Lung microvascular endothelial cell (primary cell): ENCODE data around the gene ISYNA1. TPM values are rescaled to one million over a fixed set of nuclear protein-coding genes. Genes with fewer than 3 reads are reported as not detected.

ENCODE experiments used
- DNase-seq, 2 donors: peaks; one replicate each; pipeline versions ENCODE4 v3.0.0 to v3.0.0-alpha.2; 2010; ENCODE audit warnings: low read depth in 2 of 2
- total RNA-seq: library from RNA; depleted of rRNA; stranded (reverse); fragments of >200 nt; gene quantifications from 2 replicates; pipeline ENCODE4 v1.2.1, GENCODE V29; 2014

The ISYNA1 gene
- total RNA-seq, 1 donor from 2014 or later: 26.0 TPM

- no peak for DNase-seq
These were observed 45.0 kb downstream of the ISYNA1 start for GRCh38 chr19:18392926-18393325.

GRCh38 chr19:18392417-18392816 is 45.5 kb downstream of the ISYNA1 start:
- DNase-seq: peak in 1 of 2 donors; percentile 51

GRCh38 chr19:18391509-18392075 is 46.3 kb downstream of the ISYNA1 start:
- DNase-seq: no peak

- DNase-seq: peak in 1 of 2 donors; percentile 73
These were observed 47.6 kb downstream of the ISYNA1 start for GRCh38 chr19:18390065-18390907.

DNA sequence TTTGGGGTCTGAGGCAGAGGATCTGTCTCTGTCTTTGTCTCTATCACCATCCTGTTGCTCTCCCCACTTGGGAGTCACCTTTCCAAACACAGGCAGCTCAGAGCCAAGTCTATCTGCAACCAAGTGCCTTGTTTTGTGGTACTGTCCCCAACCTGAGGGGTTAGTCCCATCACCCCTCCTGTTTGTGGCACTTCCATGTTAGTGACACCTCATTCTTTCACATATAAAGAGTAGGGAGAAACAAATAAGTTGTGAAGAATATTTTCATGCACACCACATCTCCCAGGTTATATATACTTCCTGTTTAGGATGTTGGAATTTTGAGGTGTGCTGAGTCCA is 48.2 kb downstream of the ISYNA1 start:
- no peak for DNase-seq

GRCh38 chr19:18388960-18389725 is 48.8 kb downstream of the ISYNA1 start:
- DNase-seq: peak in 1 of 2 donors; percentile 34

DNA sequence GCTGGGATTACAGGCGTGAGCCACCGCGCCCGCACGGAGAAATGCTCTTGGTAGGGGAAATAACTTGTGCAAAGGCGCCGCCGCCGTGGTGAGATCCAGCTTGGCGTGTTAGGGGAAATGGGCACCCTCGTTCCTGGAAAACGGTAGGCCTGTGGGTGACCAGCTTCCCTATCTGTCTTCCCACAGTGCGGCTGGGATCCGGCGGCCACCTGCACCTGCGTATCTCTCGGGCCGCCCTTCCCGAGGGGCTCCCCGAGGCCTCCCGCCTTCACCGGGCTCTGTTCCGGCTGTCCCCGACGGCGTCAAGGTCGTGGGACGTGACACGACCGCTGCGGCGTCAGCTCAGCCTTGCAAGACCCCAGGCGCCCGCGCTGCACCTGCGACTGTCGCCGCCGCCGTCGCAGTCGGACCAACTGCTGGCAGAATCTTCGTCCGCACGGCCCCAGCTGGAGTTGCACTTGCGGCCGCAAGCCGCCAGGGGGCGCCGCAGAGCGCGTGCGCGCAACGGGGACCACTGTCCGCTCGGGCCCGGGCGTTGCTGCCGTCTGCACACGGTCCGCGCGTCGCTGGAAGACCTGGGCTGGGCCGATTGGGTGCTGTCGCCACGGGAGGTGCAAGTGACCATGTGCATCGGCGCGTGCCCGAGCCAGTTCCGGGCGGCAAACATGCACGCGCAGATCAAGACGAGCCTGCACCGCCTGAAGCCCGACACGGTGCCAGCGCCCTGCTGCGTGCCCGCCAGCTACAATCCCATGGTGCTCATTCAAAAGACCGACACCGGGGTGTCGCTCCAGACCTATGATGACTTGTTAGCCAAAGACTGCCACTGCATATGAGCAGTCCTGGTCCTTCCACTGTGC is 49.6 kb downstream of the ISYNA1 start:
- DNase-seq: peak; percentile 70 to 81

DNA sequence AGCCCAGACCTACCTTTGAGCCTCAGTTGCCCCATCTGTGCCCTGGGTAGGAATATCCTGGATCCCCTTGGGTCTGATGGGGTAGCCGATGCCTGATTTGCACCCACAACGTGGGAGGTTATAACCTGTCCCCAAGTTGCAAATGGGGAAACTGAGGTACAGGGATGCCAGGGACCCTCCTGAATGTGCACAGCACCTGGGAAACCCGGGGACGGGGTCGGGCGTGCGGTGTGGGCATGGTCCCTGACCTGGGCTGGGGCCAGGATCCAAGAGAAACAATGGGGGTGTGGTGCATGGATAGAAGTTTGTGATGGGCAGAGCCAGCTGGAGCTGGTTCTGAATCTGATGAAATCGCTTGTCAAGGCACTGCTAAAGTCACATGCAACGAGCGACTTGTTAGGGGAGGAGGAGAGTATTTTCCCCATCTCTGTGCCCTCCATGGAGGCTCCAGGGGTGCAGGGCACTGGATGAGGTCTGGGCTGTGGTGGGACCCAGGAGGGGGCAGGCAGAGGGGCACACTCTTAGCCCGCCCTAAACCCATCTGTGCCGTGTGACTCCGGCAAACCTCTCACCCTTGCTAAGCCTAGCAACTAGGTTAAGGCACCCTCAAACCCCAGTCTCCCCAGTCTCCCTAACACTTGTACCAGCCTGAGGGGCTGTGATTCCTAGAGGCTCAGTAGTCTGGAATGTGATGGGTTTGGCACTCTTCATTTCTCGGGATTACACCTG is 51.2 kb downstream of the ISYNA1 start:
- DNase-seq: peak; percentile 34 to 54

DNA sequence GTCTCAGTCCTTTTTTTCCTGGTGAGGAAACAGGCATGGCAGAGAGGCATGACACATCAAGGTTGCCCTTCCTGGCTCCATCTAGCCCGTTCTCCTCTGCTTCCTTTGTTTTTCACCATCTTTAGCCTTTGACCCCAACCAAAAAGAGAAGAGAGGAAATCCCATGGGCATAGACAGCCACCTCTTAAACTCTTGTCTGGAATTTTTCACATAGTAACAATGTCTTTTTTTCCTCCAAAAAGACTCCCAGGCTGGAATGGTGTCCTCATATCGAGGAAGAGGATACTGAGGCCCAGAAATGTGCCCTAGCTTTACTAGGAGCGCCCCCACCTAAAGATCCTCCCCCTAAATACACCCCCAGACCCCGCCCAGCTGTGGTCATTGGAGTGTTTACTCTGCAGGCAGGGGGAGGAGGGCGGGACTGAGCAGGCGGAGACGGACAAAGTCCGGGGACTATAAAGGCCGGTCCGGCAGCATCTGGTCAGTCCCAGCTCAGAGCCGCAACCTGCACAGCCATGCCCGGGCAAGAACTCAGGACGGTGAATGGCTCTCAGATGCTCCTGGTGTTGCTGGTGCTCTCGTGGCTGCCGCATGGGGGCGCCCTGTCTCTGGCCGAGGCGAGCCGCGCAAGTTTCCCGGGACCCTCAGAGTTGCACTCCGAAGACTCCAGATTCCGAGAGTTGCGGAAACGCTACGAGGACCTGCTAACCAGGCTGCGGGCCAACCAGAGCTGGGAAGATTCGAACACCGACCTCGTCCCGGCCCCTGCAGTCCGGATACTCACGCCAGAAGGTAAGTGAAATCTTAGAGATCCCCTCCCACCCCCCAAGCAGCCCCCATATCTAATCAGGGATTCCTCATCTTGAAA is 52.0 kb downstream of the ISYNA1 start, which contains the start of gene GDF15:
Gene GDF15 (plus strand): TSS at position 484 of the 868 bp plus-strand sequence. CDS start 32 bp downstream, at position 516.
- DNase-seq: peak; percentile 98

- no peak for DNase-seq
These were observed 52.6 kb downstream of the ISYNA1 start for GRCh38 chr19:18385359-18385674.

GRCh38 chr19:18384775-18385174 is 53.2 kb downstream of the ISYNA1 start:
- no peak for DNase-seq

Other genes starting within 250 kb of the ISYNA1 start
- 6.3 and 8.1 TPM in 2 replicates for gene MPV17L2, start 244.9 kb downstream of the ISYNA1 start, total RNA-seq
- 0.22 and 0.40 TPM in 2 replicates for gene RAB3A, start 234.1 kb downstream of the ISYNA1 start, total RNA-seq
- gene PDE4C, start 211.7 kb downstream of the ISYNA1 start, total RNA-seq: under 0.01 TPM in 2 replicates
- under 0.01 TPM in 2 replicates for gene IQCN, start 163.7 kb downstream of the ISYNA1 start, total RNA-seq
- 55.4 and 117 TPM in 2 replicates for gene JUND, start 156.5 kb downstream of the ISYNA1 start, total RNA-seq
- 86.1 and 110 TPM in 2 replicates for gene LSM4, start 115.1 kb downstream of the ISYNA1 start, total RNA-seq
- gene PGPEP1, start 97.5 kb downstream of the ISYNA1 start, total RNA-seq: 12.1 and 14.8 TPM in 2 replicates
- 70.0 and 104 TPM in 2 replicates for gene GDF15, start 52.0 kb downstream of the ISYNA1 start, total RNA-seq
- not detected in 2 replicates for gene LRRC25, start 40.5 kb downstream of the ISYNA1 start, total RNA-seq
- gene SSBP4, start 18.7 kb downstream of the ISYNA1 start, total RNA-seq: 44.0 and 45.8 TPM in 2 replicates
- 10.0 and 17.1 TPM in 2 replicates for gene ELL, start 83.9 kb upstream of the ISYNA1 start, total RNA-seq
- gene FKBP8, start 105.4 kb upstream of the ISYNA1 start, total RNA-seq: 137 and 167 TPM in 2 replicates
- gene KXD1, start 119.7 kb upstream of the ISYNA1 start, total RNA-seq: 39.5 and 53.4 TPM in 2 replicates
- gene UBA52, start 133.7 kb upstream of the ISYNA1 start, total RNA-seq: 955 and 1,121 TPM in 2 replicates
- 43.3 and 53.8 TPM in 2 replicates for gene REX1BD, start 150.7 kb upstream of the ISYNA1 start, total RNA-seq
- gene CRLF1, start 168.7 kb upstream of the ISYNA1 start, total RNA-seq: not detected in 2 replicates
- not detected in 2 replicates for gene TMEM59L, start 174.7 kb upstream of the ISYNA1 start, total RNA-seq
- 1.2 and 1.5 TPM in 2 replicates for gene KLHL26, start 198.9 kb upstream of the ISYNA1 start, total RNA-seq
- gene CRTC1, start 245.5 kb upstream of the ISYNA1 start, total RNA-seq: 0.44 and 0.79 TPM in 2 replicates